Omental fat pad (tissue), 4 donors: ENCODE results near the gene WNT5B. TPM values are rescaled to one million over a fixed set of nuclear protein-coding genes. Genes with fewer than 3 reads are reported as not detected.

Source experiments
- ATAC-seq: fragments of 150-250 bp; one replicate; pipeline ENCODE4 v1.9.1; 2016; ENCODE audit warnings: mild to moderate bottlenecking, moderate library complexity; ENCODE audit not compliant: low FRiP score
- DNase-seq: peaks from one replicate; pipeline ENCODE4 v3.0.0-alpha.2; 2019; ENCODE audit warnings: low spot score
- CTCF ChIP-seq, 3 donors: fragments of 450-650 bp; IDR thresholded peaks; one replicate each; pipeline ENCODE4 v1.5.1; 2016 to 2017; ENCODE audit warnings: antibody characterized with exemption in 3 of 3, mild to moderate bottlenecking in 3 of 3, moderate library complexity in 2 of 3
- total RNA-seq, 4 donors: library from RNA; depleted of rRNA; stranded (reverse); fragments of >200 nt; gene quantifications; one replicate each; pipeline ENCODE4 v1.1.0, GENCODE V29; 2016

WNT5B gene
- total RNA-seq, 4 donors from 2014 or later: 3.6 to 9.0 (median 4.0) TPM

- TF ChIP-seq CTCF (IDR thresholded peaks at IDR 0.05): no peak
- DNase-seq (no peak), ATAC-seq (no peak)
Measured at GRCh38 chr12:1629338-1630132, 504 bp downstream of the WNT5B start.

GRCh38 chr12:1630133-1630826, 1.2 kb downstream of the WNT5B start:
- no peak for TF ChIP-seq CTCF (IDR thresholded peaks at IDR 0.05)
- ATAC-seq: peak; percentile 15
- no peak for DNase-seq

- no peak for TF ChIP-seq CTCF (IDR thresholded peaks at IDR 0.05)
- DNase-seq: no peak
- ATAC-seq: peak; percentile 21
Measured at GRCh38 chr12:1630827-1631591, 2.0 kb downstream of the WNT5B start.

- no peak for ATAC-seq
- no peak for TF ChIP-seq CTCF (IDR thresholded peaks at IDR 0.05)
- DNase-seq: no peak
Measured at GRCh38 chr12:1632702-1633101, 3.7 kb downstream of the WNT5B start.

GRCh38 chr12:1633459-1633858, 4.4 kb downstream of the WNT5B start:
- TF ChIP-seq CTCF (IDR thresholded peaks at IDR 0.05): no peak
- DNase-seq (no peak), ATAC-seq (no peak)

- no peak for TF ChIP-seq CTCF (IDR thresholded peaks at IDR 0.05)
- DNase-seq: no peak
- ATAC-seq: no peak
Measured at GRCh38 chr12:1634149-1634548, 5.1 kb downstream of the WNT5B start.
